Thyroid gland (tissue), 4 donors: ENCODE measurements around the gene TKFC.

Source experiments
- CTCF ChIP-seq, 6 experiments: fragments of 200-600 bp in 3 of 6; fragments of 450-650 bp in 3 of 6; sonication (generic) in 3 of 6; IDR thresholded peaks; one replicate each; pipeline ENCODE4 v1.5.1; 2016 to 2019; ENCODE audit warnings: antibody characterized with exemption in 6 of 6, mild to moderate bottlenecking in 2 of 6, inconsistent platforms in 1 of 6, moderate library complexity in 1 of 6
- POLR2A ChIP-seq, 2 donors: fragments of 450-650 bp; IDR thresholded peaks; one replicate each; pipeline ENCODE4 v1.6.1; 2017; ENCODE audit warnings: antibody characterized with exemption in 2 of 2, mild to moderate bottlenecking in 2 of 2, moderate library complexity in 1 of 2

- TF ChIP-seq CTCF (IDR thresholded peaks at IDR 0.05), result no peak
- no peak for TF ChIP-seq POLR2A (IDR thresholded peaks at IDR 0.05)
Measured at GRCh38 chr11:61349916-61350315, 16.9 kb downstream of the TKFC start.
